K562 (cell line): ENCODE data around the gene SKIC2. TPM values are rescaled to one million over a fixed set of nuclear protein-coding genes. Genes with fewer than 3 reads are reported as not detected.

Experiments
- BHLHE40 ChIP-seq: IDR thresholded peaks from 2 replicates; pipeline ENCODE4 v1.6.1; 2011; ENCODE audit warnings: low read length, improper control_type of control experiment
- HCFC1 ChIP-seq: IDR thresholded peaks from 2 replicates; pipeline ENCODE4 v1.6.1; 2012; ENCODE audit warnings: low read depth, low read length, improper control_type of control experiment
- MAFK ChIP-seq: IDR thresholded peaks from 2 replicates; pipeline ENCODE4 v1.6.1; 2011; ENCODE audit warnings: low read length, improper control_type of control experiment
- MAZ ChIP-seq, 2 experiments: fragments of 450-650 bp in 1 of 2; sonication (generic) in 1 of 2; formaldehyde crosslinking; IDR thresholded peaks in 1 of 2; conservative IDR thresholded peaks in 1 of 2; 2 replicates each; pipeline versions ENCODE4 v1.4.0 to v1.5.0; 2020; ENCODE audit warnings: mild to moderate bottlenecking in 1 of 2, missing genetic modification reagents in 1 of 2
- NONO ChIP-seq, 2 experiments: fragments of 200-400 bp in 1 of 2; fragments of 450-650 bp in 1 of 2; formaldehyde crosslinking in 1 of 2; IDR thresholded peaks; 2 replicates each; pipeline ENCODE4 v1.6.1; 2017; ENCODE audit warnings: low read depth in 2 of 2, mild to moderate bottlenecking in 2 of 2, moderate library complexity in 2 of 2, low read length in 1 of 2
- RAD21 ChIP-seq, 2 experiments: fragments of 250-450 bp in 1 of 2; fragments of 450-650 bp in 1 of 2; sonication (Bioruptor Pico) in 1 of 2; formaldehyde crosslinking in 1 of 2; IDR thresholded peaks in 1 of 2; conservative IDR thresholded peaks in 1 of 2; 2 replicates each; pipeline versions ENCODE4 v1.4.0 to v1.8.0; 2020 to 2022; ENCODE audit warnings: mild to moderate bottlenecking in 2 of 2, moderate library complexity in 1 of 2
- SREBF1 ChIP-seq: fragments of 150-350 bp; IDR thresholded peaks from 2 replicates; pipeline ENCODE4 v1.6.1; 2014; ENCODE audit warnings: antibody characterized with exemption, low read depth, low read length, borderline replicate concordance
- ZFP1 ChIP-seq: fragments of 450-650 bp; formaldehyde crosslinking; IDR thresholded peaks from 2 replicates; pipeline ENCODE4 v1.4.0; 2020; ENCODE audit warnings: mild to moderate bottlenecking, mixed read lengths
- polyA plus RNA-seq, 8 experiments: library from polyadenylated mRNA; depleted of rRNA in 4 of 8; stranded (reverse) in 5 of 8; unstranded in 3 of 8; fragments of >200 nt; fragmentation: Nextera tagmentation in 2 of 8; fragmentation: Illumina TruSeq in 1 of 8; extraction: Ambion mirVana in 2 of 8; extraction: Trizol in 1 of 8; gene quantifications; 2 replicates each; pipeline versions ENCODE4 v1.2.1 to v1.2.3, GENCODE V29; 2011 to 2014; ENCODE audit warnings: inconsistent platforms in 1 of 8, missing spikeins in 1 of 8
- total RNA-seq, 7 experiments: library from RNA; depleted of rRNA in 6 of 7; stranded (reverse); fragments of >200 nt in 6 of 7; fragmentation: Illumina TruSeq in 2 of 7; extraction: Trizol in 2 of 7; gene quantifications; 2 replicates each; pipeline versions ENCODE4 v1.2.1 to v1.2.3, GENCODE V29; 2011 to 2021; ENCODE audit warnings: low replicate concordance in 1 of 7
- TF ChIP-seq, protein P1 (sequence below): IDR thresholded peaks from 2 replicates; pipeline ENCODE4 v1.6.1; 2014; ENCODE audit warnings: antibody characterized with exemption
- TF ChIP-seq, protein P2 (sequence below): IDR thresholded peaks from 2 replicates; pipeline ENCODE4 v1.6.1; 2011; ENCODE audit warnings: borderline replicate concordance, low read depth, mild to moderate bottlenecking, moderate library complexity, low read length; ENCODE audit not compliant: insufficient read depth, poor library complexity, severe bottlenecking
- TF ChIP-seq, protein P3 (sequence below): fragments of 200-800 bp; sonication (Bioruptor generic); IDR thresholded peaks from 2 replicates; pipeline ENCODE4 v1.6.1; 2017; ENCODE audit warnings: missing genetic modification characterization, missing compliant biosample characterization
- TF ChIP-seq, protein P4 (sequence below): fragments of 200-800 bp; sonication (Bioruptor generic); IDR thresholded peaks from 2 replicates; pipeline ENCODE4 v1.6.1; 2017; ENCODE audit warnings: missing genetic modification characterization, missing compliant biosample characterization
- TF ChIP-seq, protein P5 (sequence below), 2 experiments: fragments of 450-650 bp; conservative IDR thresholded peaks; 2 replicates each; pipeline ENCODE4 v1.6.1; 2017; ENCODE audit warnings: mild to moderate bottlenecking in 2 of 2, moderate library complexity in 2 of 2

SKIC2 gene
- total and polyA plus RNA-seq, 9 of the 15 experiments (the other 6 are each of a cell fraction or from before 2014, with no cell fraction given), result 3.3 to 94.6 (median 38.8) TPM

DNA sequence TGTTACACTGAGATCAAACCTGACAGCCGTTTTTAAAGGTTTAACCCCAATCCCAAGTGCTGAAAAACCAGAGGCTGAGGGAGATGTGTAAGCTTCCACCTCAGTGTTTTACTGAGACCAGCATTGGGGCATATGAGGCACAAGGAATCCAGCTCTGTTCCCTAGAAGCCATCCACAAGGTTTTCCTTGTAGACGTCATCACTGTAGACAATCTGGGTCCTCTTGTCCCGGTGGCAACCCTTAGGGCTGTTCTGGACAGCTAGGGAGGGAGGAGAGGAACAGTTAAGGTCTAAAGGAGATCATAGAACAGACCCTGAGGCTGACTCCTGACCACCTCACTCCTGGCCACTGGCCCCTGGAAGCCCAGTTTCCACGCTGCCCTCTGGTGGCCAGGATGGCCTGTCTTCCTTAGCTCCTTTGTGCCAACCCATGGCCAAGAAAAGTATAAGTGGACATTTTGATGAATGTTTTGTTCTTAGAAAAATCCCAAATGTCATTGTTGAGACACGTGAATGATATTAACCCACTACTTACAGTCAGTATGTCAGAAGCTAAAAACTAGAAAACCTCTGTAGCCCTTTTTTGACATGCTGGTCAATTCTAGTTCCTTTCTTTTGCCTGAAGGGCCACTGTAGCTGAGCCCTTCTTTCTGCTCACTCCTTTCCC is 6.7 kb upstream of the SKIC2 start (continued):
- TF ChIP-seq NONO (IDR thresholded peaks at IDR 0.05; ENCODE audit: low read depth in 2 of 2, low read length in 1 of 2) (0 out of 4 replicates have a peak, but pooled peaks of 1 of the 2 experiments have one; percentile 29), HCFC1 (0 out of 2 replicates have a peak, but pooled peaks have one; percentile 37), SREBF1 (0 out of 2 replicates have a peak, but pooled peaks have one; percentile 18), RAD21 (CRISPR knock-in tag; conservative IDR thresholded peaks at IDR 0.05 in 1 of 2, IDR thresholded peaks at IDR 0.05 in 1 of 2) (peak; percentile 68 to 85), BHLHE40 (0 out of 2 replicates have a peak, but pooled peaks have one; percentile 35), ZFP1 (CRISPR knock-in tag) (no peak), MAFK (peak; percentile 4; the same call in 1 of the 2 replicates), MAZ (CRISPR knock-in tag; conservative IDR thresholded peaks at IDR 0.05 in 1 of 2, IDR thresholded peaks at IDR 0.05 in 1 of 2) (peak in 1 of 2 experiments; percentile 59; a peak in 2 of 4 replicates)
- TF ChIP-seq, protein P1, sequence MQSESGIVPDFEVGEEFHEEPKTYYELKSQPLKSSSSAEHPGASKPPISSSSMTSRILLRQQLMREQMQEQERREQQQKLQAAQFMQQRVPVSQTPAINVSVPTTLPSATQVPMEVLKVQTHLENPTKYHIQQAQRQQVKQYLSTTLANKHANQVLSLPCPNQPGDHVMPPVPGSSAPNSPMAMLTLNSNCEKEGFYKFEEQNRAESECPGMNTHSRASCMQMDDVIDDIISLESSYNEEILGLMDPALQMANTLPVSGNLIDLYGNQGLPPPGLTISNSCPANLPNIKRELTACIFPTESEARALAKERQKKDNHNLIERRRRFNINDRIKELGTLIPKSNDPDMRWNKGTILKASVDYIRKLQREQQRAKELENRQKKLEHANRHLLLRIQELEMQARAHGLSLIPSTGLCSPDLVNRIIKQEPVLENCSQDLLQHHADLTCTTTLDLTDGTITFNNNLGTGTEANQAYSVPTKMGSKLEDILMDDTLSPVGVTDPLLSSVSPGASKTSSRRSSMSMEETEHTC, result no peak
- TF ChIP-seq, protein P2, sequence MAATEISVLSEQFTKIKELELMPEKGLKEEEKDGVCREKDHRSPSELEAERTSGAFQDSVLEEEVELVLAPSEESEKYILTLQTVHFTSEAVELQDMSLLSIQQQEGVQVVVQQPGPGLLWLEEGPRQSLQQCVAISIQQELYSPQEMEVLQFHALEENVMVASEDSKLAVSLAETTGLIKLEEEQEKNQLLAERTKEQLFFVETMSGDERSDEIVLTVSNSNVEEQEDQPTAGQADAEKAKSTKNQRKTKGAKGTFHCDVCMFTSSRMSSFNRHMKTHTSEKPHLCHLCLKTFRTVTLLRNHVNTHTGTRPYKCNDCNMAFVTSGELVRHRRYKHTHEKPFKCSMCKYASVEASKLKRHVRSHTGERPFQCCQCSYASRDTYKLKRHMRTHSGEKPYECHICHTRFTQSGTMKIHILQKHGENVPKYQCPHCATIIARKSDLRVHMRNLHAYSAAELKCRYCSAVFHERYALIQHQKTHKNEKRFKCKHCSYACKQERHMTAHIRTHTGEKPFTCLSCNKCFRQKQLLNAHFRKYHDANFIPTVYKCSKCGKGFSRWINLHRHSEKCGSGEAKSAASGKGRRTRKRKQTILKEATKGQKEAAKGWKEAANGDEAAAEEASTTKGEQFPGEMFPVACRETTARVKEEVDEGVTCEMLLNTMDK, result peak; percentile 64
- TF ChIP-seq, protein P3, sequence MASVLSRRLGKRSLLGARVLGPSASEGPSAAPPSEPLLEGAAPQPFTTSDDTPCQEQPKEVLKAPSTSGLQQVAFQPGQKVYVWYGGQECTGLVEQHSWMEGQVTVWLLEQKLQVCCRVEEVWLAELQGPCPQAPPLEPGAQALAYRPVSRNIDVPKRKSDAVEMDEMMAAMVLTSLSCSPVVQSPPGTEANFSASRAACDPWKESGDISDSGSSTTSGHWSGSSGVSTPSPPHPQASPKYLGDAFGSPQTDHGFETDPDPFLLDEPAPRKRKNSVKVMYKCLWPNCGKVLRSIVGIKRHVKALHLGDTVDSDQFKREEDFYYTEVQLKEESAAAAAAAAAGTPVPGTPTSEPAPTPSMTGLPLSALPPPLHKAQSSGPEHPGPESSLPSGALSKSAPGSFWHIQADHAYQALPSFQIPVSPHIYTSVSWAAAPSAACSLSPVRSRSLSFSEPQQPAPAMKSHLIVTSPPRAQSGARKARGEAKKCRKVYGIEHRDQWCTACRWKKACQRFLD, result no peak
- TF ChIP-seq, protein P4, sequence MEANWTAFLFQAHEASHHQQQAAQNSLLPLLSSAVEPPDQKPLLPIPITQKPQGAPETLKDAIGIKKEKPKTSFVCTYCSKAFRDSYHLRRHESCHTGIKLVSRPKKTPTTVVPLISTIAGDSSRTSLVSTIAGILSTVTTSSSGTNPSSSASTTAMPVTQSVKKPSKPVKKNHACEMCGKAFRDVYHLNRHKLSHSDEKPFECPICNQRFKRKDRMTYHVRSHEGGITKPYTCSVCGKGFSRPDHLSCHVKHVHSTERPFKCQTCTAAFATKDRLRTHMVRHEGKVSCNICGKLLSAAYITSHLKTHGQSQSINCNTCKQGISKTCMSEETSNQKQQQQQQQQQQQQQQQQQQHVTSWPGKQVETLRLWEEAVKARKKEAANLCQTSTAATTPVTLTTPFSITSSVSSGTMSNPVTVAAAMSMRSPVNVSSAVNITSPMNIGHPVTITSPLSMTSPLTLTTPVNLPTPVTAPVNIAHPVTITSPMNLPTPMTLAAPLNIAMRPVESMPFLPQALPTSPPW (CRISPR knock-in tag), result peak; percentile 44; the same call in 1 of the 2 replicates
- TF ChIP-seq, protein P5, sequence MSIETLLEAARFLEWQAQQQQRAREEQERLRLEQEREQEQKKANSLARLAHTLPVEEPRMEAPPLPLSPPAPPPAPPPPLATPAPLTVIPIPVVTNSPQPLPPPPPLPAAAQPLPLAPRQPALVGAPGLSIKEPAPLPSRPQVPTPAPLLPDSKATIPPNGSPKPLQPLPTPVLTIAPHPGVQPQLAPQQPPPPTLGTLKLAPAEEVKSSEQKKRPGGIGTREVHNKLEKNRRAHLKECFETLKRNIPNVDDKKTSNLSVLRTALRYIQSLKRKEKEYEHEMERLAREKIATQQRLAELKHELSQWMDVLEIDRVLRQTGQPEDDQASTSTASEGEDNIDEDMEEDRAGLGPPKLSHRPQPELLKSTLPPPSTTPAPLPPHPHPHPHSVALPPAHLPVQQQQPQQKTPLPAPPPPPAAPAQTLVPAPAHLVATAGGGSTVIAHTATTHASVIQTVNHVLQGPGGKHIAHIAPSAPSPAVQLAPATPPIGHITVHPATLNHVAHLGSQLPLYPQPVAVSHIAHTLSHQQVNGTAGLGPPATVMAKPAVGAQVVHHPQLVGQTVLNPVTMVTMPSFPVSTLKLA (conservative IDR thresholded peaks at IDR 0.05), result peak in 1 of 2 experiments; percentile 15; a peak in 1 of 4 replicates
